Mammary epithelial cell (primary cell): ENCODE data around the gene ALG2.
"Not testable (repeated sequence)": the region's sequence is repeated elsewhere in the genome, so short reads cannot be mapped to it uniquely, and the experiment has no call there.

ENCODE experiments used
- EZH2 ChIP-seq: IDR thresholded peaks from 2 replicates; pipeline ENCODE4 v1.6.1; 2012; ENCODE audit warnings: low read length, inconsistent platforms, borderline replicate concordance
- TF ChIP-seq, protein P1 (sequence below), 2 donors: IDR thresholded peaks in 1 of 2; conservative IDR thresholded peaks in 1 of 2; 2 replicates each; pipeline ENCODE4 v1.5.1; 2011 to 2012; ENCODE audit warnings: inconsistent platforms in 2 of 2, low read length in 2 of 2, mild to moderate bottlenecking in 2 of 2, control low read depth in 1 of 2, low read depth in 1 of 2; ENCODE audit not compliant: insufficient read depth in 1 of 2; ENCODE audit errors: extremely low read depth in 1 of 2

DNA sequence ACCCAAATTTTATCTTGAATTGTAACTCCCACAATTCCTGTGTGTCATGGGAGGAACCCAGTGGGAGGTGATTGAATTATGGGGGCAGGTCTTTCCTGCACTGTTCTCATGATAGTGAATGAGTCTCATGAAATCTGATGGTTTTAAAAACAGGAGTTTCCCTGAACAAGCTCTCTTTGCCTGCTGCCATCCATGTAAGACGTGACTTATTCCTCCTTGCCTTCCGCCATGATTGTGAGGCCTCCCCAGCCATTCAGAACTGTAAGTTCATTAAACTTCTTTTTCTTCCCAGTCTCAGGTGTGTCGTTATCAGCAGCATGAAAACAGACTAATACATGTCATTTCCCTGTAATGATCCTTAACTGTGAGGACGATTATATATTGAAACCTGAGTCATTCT is 16.1 kb upstream of the ALG2 start:
- TF ChIP-seq, protein P1, sequence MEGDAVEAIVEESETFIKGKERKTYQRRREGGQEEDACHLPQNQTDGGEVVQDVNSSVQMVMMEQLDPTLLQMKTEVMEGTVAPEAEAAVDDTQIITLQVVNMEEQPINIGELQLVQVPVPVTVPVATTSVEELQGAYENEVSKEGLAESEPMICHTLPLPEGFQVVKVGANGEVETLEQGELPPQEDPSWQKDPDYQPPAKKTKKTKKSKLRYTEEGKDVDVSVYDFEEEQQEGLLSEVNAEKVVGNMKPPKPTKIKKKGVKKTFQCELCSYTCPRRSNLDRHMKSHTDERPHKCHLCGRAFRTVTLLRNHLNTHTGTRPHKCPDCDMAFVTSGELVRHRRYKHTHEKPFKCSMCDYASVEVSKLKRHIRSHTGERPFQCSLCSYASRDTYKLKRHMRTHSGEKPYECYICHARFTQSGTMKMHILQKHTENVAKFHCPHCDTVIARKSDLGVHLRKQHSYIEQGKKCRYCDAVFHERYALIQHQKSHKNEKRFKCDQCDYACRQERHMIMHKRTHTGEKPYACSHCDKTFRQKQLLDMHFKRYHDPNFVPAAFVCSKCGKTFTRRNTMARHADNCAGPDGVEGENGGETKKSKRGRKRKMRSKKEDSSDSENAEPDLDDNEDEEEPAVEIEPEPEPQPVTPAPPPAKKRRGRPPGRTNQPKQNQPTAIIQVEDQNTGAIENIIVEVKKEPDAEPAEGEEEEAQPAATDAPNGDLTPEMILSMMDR (conservative IDR thresholded peaks at IDR 0.05 in 1 of 2, IDR thresholded peaks at IDR 0.05 in 1 of 2; ENCODE audit: extremely low read depth in 1 of 2, insufficient read depth in 1 of 2, low read depth in 1 of 2, low read length in 2 of 2) = not testable (repeated sequence)
- TF ChIP-seq EZH2 = not testable (repeated sequence)
